Liver (tissue), 9 donors: ENCODE data around the gene C1QTNF3. TPM values are rescaled to one million over a fixed set of nuclear protein-coding genes. Genes with fewer than 3 reads are reported as not detected.

Experiments used
- DNase-seq: peaks from one replicate; pipeline ENCODE4 v3.0.0-alpha.2; 2017; ENCODE audit warnings: low spot score
- H3K27ac ChIP-seq, 2 donors: one replicate each; pipeline ENCODE4 v1.7.0; 2013; ENCODE audit warnings: inconsistent platforms in 2 of 2, low read length in 2 of 2, control low read depth in 1 of 2, low read depth in 1 of 2, mild to moderate bottlenecking in 1 of 2
- H3K27me3 ChIP-seq, 4 donors: one replicate each; pipeline versions ENCODE4 v1.6.1 to v1.7.0; 2013; ENCODE audit warnings: low read length in 3 of 4, inconsistent platforms in 1 of 4, mild to moderate bottlenecking in 1 of 4, moderate library complexity in 1 of 4; ENCODE audit not compliant: control insufficient read depth in 4 of 4, insufficient read depth in 4 of 4
- H3K36me3 ChIP-seq, 4 donors: one replicate each; pipeline versions ENCODE4 v1.6.1 to v1.7.0; 2013; ENCODE audit warnings: low read length in 3 of 4, mild to moderate bottlenecking in 3 of 4, low read depth in 1 of 4, moderate library complexity in 1 of 4; ENCODE audit not compliant: control insufficient read depth in 4 of 4, insufficient read depth in 3 of 4
- H3K4me1 ChIP-seq, 4 donors: one replicate each; pipeline versions ENCODE4 v1.6.1 to v1.7.0; 2013; ENCODE audit warnings: low read length in 3 of 4, mild to moderate bottlenecking in 3 of 4, moderate library complexity in 1 of 4; ENCODE audit not compliant: control insufficient read depth in 4 of 4, insufficient read depth in 4 of 4
- H3K4me3 ChIP-seq, 3 donors: one replicate each; pipeline versions ENCODE4 v1.6.1 to v1.7.0; 2013; ENCODE audit warnings: low read length in 3 of 3, control low read depth in 1 of 3, low read depth in 1 of 3, mild to moderate bottlenecking in 1 of 3
- H3K9ac ChIP-seq, 2 donors: one replicate each; pipeline ENCODE4 v1.7.0; 2013; ENCODE audit warnings: low read length in 2 of 2, mild to moderate bottlenecking in 2 of 2, moderate library complexity in 2 of 2, control low read depth in 1 of 2, low read depth in 1 of 2
- H3K9me3 ChIP-seq, 4 donors: one replicate each; pipeline versions ENCODE4 v1.6.1 to v1.7.0; 2013; ENCODE audit warnings: low read length in 3 of 4; ENCODE audit not compliant: control insufficient read depth in 4 of 4
- CTCF ChIP-seq: fragments of 150-350 bp; IDR thresholded peaks from 2 replicates; pipeline ENCODE4 v1.5.1; 2017; ENCODE audit warnings: improper control_type of control experiment, low read depth, low read length; ENCODE audit not compliant: missing input control
- EGR1 ChIP-seq, 2 donors: IDR thresholded peaks; 2 replicates each; pipeline ENCODE4 v1.6.1; 2016 to 2018; ENCODE audit warnings: antibody characterized with exemption in 2 of 2, low read depth in 2 of 2
- FOXA1 ChIP-seq: IDR thresholded peaks from 2 replicates; pipeline ENCODE4 v1.6.1; 2016; ENCODE audit warnings: antibody characterized with exemption
- HNF4A ChIP-seq, 2 donors: conservative IDR thresholded peaks; 2 replicates each; pipeline ENCODE4 v1.6.1; 2016; ENCODE audit warnings: antibody characterized with exemption in 2 of 2, mild to moderate bottlenecking in 2 of 2
- HNF4G ChIP-seq: IDR thresholded peaks from 2 replicates; pipeline ENCODE4 v1.6.1; 2016; ENCODE audit warnings: antibody characterized with exemption
- JUND ChIP-seq, 2 donors: IDR thresholded peaks; 2 replicates each; pipeline ENCODE4 v1.6.1; 2016; ENCODE audit warnings: antibody characterized with exemption in 2 of 2
- NR2F2 ChIP-seq: IDR thresholded peaks from 2 replicates; pipeline ENCODE4 v1.6.1; 2016; ENCODE audit warnings: antibody characterized with exemption
- RAD21 ChIP-seq, 2 donors: IDR thresholded peaks; 2 replicates each; pipeline ENCODE4 v1.6.1; 2016; ENCODE audit warnings: antibody characterized with exemption in 2 of 2, mild to moderate bottlenecking in 2 of 2
- RXRA ChIP-seq, 2 donors: IDR thresholded peaks; 2 replicates each; pipeline ENCODE4 v1.6.1; 2017 to 2018; ENCODE audit warnings: antibody characterized with exemption in 2 of 2, mild to moderate bottlenecking in 1 of 2
- SP1 ChIP-seq: IDR thresholded peaks from 2 replicates; pipeline ENCODE4 v1.6.1; 2018; ENCODE audit warnings: antibody characterized with exemption, mild to moderate bottlenecking
- TAF1 ChIP-seq: conservative IDR thresholded peaks from 2 replicates; pipeline ENCODE4 v1.6.1; 2016; ENCODE audit warnings: antibody characterized with exemption, mild to moderate bottlenecking
- YY1 ChIP-seq: IDR thresholded peaks from 2 replicates; pipeline ENCODE4 v1.6.1; 2016; ENCODE audit warnings: antibody characterized with exemption, mild to moderate bottlenecking
- WGBS: extraction: QIAGEN DNeasy Blood & Tissue Kit; methylation state at CpG from one replicate; pipeline ENCODE4 v1.1.7; 2013; 5-methylcytosine and 5-hydroxymethylcytosine counted together
- polyA plus RNA-seq, 2 donors: library from polyadenylated mRNA; stranded (reverse) in 1 of 2; unstranded in 1 of 2; fragments of 200-250 nt in 1 of 2; fragments of >200 nt in 1 of 2; fragmentation: Nextera tagmentation in 1 of 2; extraction: Ambion mirVana in 1 of 2; gene quantifications; one replicate each; pipeline versions ENCODE4 v1.2.1 to v1.2.3, GENCODE V29; 2013 to 2015
- total RNA-seq, 2 donors: library from RNA; depleted of rRNA; stranded (reverse); fragments of >200 nt; gene quantifications; one replicate each; pipeline ENCODE4 v1.2.3, GENCODE V29; 2014
- TF ChIP-seq, protein P1 (sequence below): IDR thresholded peaks from 2 replicates; pipeline ENCODE4 v1.6.1; 2016; ENCODE audit warnings: antibody characterized with exemption
- TF ChIP-seq, protein P2 (sequence below): IDR thresholded peaks from 2 replicates; pipeline ENCODE4 v1.6.1; 2016; ENCODE audit warnings: antibody characterized with exemption
- donor health status: healthy.
- donor health status: healthy.
- donor health status: healthy.
- donor health status: healthy.
- donor health status: healthy.

C1QTNF3 gene
- total and polyA plus RNA-seq, 4 donors: 0.81 to 6.2 (median 2.5) TPM

GRCh38 chr5:34053133-34053532 lies 10.1 kb upstream of the C1QTNF3 start:
- TF ChIP-seq FOXA1: no peak
- no peak for TF ChIP-seq RXRA (IDR thresholded peaks at IDR 0.05)
- TF ChIP-seq YY1: no peak
- TF ChIP-seq NR2F2: no peak
- TF ChIP-seq EGR1 (IDR thresholded peaks at IDR 0.05; ENCODE audit: low read depth in 2 of 2): no peak
- TF ChIP-seq HNF4A (conservative IDR thresholded peaks at IDR 0.05): no peak
- no peak for TF ChIP-seq TAF1
- TF ChIP-seq CTCF: no peak
- TF ChIP-seq, protein P1, sequence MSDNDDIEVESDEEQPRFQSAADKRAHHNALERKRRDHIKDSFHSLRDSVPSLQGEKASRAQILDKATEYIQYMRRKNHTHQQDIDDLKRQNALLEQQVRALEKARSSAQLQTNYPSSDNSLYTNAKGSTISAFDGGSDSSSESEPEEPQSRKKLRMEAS: no peak
- TF ChIP-seq HNF4G: no peak
- H3K27ac ChIP-seq: no peak overlapping the region
- no peaks in the 10 kb centered on the region for H3K27me3 ChIP-seq
- no peak overlapping the region for H3K9ac ChIP-seq
- peaks cover 0 to 15% (median 10%) of the 10 kb centered on the region in 4 donors for H3K4me1 ChIP-seq
- no peak overlapping the region for H3K4me3 ChIP-seq
- H3K9me3 ChIP-seq: no peaks in the 10 kb centered on the region
- no peak for DNase-seq
- 93% methylated on average over 2 of the region's 2 CpGs for WGBS
- H3K36me3 ChIP-seq: peaks cover 0 to 8% (median 2%) of the 10 kb centered on the region in 4 donors

DNA sequence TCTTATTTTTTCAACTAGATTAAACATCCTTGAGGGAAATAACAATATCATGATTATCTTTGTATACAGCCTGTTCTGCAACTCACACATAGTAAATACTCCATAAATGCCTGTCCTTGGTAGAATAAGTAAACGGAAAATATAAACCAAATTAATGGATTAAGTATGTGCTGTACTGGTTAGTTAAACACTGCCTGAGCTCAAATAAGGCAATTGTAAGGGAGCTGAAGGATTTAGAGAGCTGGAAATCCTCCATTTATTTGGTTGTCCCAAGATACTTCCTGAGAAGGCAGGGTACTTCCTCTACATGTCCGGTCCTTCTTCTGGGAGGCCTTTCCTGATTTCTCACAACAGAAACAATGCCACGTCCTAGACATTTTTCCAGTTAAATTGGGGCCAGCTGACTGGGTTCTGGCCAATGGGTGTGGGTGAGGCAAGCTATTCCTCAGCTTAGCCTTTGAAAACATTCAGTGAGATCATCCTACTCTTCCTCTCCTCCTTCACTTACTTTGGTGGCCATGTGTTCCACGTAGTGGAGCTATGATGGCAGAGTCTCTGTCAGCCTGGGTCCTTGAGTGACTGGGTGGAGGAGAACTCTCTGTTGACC lies 8.5 kb upstream of the C1QTNF3 start:
- peaks cover 0 to 8% (median 2%) of the 10 kb centered on the region in 4 donors for H3K36me3 ChIP-seq
- H3K27me3 ChIP-seq: no peaks in the 10 kb centered on the region
- H3K4me1 ChIP-seq: peaks cover 0 to 4% (median 0%) of the 10 kb centered on the region in 4 donors
- no peaks in the 10 kb centered on the region for H3K9me3 ChIP-seq
- 89% methylated on average over 4 of the region's 4 CpGs for WGBS
- DNase-seq: no peak
- no peak for TF ChIP-seq TAF1
- TF ChIP-seq, protein P2, sequence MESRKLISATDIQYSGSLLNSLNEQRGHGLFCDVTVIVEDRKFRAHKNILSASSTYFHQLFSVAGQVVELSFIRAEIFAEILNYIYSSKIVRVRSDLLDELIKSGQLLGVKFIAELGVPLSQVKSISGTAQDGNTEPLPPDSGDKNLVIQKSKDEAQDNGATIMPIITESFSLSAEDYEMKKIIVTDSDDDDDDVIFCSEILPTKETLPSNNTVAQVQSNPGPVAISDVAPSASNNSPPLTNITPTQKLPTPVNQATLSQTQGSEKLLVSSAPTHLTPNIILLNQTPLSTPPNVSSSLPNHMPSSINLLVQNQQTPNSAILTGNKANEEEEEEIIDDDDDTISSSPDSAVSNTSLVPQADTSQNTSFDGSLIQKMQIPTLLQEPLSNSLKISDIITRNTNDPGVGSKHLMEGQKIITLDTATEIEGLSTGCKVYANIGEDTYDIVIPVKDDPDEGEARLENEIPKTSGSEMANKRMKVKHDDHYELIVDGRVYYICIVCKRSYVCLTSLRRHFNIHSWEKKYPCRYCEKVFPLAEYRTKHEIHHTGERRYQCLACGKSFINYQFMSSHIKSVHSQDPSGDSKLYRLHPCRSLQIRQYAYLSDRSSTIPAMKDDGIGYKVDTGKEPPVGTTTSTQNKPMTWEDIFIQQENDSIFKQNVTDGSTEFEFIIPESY: no peak
- TF ChIP-seq SP1: no peak
- TF ChIP-seq HNF4A (conservative IDR thresholded peaks at IDR 0.05): no peak
- TF ChIP-seq RAD21 (IDR thresholded peaks at IDR 0.05): no peak
- no peak for TF ChIP-seq JUND (IDR thresholded peaks at IDR 0.05)
- no peak for TF ChIP-seq EGR1 (IDR thresholded peaks at IDR 0.05; ENCODE audit: low read depth in 2 of 2)
- no peak overlapping the region for H3K27ac ChIP-seq
- H3K9ac ChIP-seq: no peak overlapping the region
- H3K4me3 ChIP-seq: no peak overlapping the region
